ENCODE results near the gene SRXN1. TPM values are rescaled to one million over a fixed set of nuclear protein-coding genes. Genes with fewer than 3 reads are reported as not detected.

The SRXN1 gene
- total and polyA plus RNA-seq, 2 donors (not counting 1 experiment from before 2014, with no cell fraction given), result 50.5 to 91.2 TPM

- Histone ChIP-seq H3K27ac (ENCODE audit: insufficient read depth, low read length) (no peak overlapping the region), H4K20me1 (ENCODE audit: control insufficient read depth, extremely low read depth, insufficient read depth, low read length) (no peaks in the 10 kb centered on the region), H3K36me3 (ENCODE audit: control insufficient read depth, insufficient read depth, low read length) (no peaks in the 10 kb centered on the region), H3K79me2 (ENCODE audit: control insufficient read depth, insufficient read depth, low read length) (no peaks in the 10 kb centered on the region), H3K4me2 (ENCODE audit: extremely low read depth, insufficient read depth, low read length) (no peak overlapping the region), H3K9me3 (ENCODE audit: control insufficient read depth, insufficient read depth, low read depth, low read length) (no peaks in the 10 kb centered on the region), H3K4me3 (replicated peaks in 1 of 4; ENCODE audit: control extremely low read depth in 1 of 4, insufficient read depth in 1 of 4, low read depth in 3 of 4, low read length in 4 of 4) (no peak overlapping the region), H2AFZ (ENCODE audit: low read length) (no peak overlapping the region), H3K9ac (ENCODE audit: insufficient read depth, low read length) (no peak overlapping the region), H3K27me3 (ENCODE audit: control insufficient read depth, insufficient read depth, low read length) (peaks cover 53% of the 10 kb centered on the region), H3K4me1 (ENCODE audit: control insufficient read depth, extremely low read depth, insufficient read depth, low read length) (no peaks in the 10 kb centered on the region)
- TF ChIP-seq CTCF (conservative IDR thresholded peaks at IDR 0.05 in 1 of 2, IDR thresholded peaks at IDR 0.05 in 1 of 2; ENCODE audit: low read depth in 1 of 2, low read length in 2 of 2) (no peak), EZH2 (IDR thresholded peaks at IDR 0.05; ENCODE audit: low read length, missing control alignments) (no peak)
- no peak for DNase-seq (ENCODE audit: low read depth in 2 of 2)
Observed at GRCh38 chr20:675033-675452, 22.0 kb upstream of the SRXN1 start.

GRCh38 chr20:673603-674001 lies 20.6 kb upstream of the SRXN1 start:
- TF ChIP-seq EZH2 (IDR thresholded peaks at IDR 0.05; ENCODE audit: low read length, missing control alignments), result no peak
- no peak for TF ChIP-seq CTCF (conservative IDR thresholded peaks at IDR 0.05 in 1 of 2, IDR thresholded peaks at IDR 0.05 in 1 of 2; ENCODE audit: low read depth in 1 of 2, low read length in 2 of 2)
- Histone ChIP-seq H3K4me1 (ENCODE audit: control insufficient read depth, extremely low read depth, insufficient read depth, low read length) (no peaks in the 10 kb centered on the region), H3K36me3 (ENCODE audit: control insufficient read depth, insufficient read depth, low read length) (no peaks in the 10 kb centered on the region), H3K27ac (ENCODE audit: insufficient read depth, low read length) (no peak overlapping the region), H3K79me2 (ENCODE audit: control insufficient read depth, insufficient read depth, low read length) (no peaks in the 10 kb centered on the region), H3K27me3 (ENCODE audit: control insufficient read depth, insufficient read depth, low read length) (peaks cover 55% of the 10 kb centered on the region), H3K9me3 (ENCODE audit: control insufficient read depth, insufficient read depth, low read depth, low read length) (no peaks in the 10 kb centered on the region), H3K4me3 (replicated peaks in 1 of 4; ENCODE audit: control extremely low read depth in 1 of 4, insufficient read depth in 1 of 4, low read depth in 3 of 4, low read length in 4 of 4) (no peak overlapping the region), H3K4me2 (ENCODE audit: extremely low read depth, insufficient read depth, low read length) (no peak overlapping the region), H3K9ac (ENCODE audit: insufficient read depth, low read length) (no peak overlapping the region), H2AFZ (ENCODE audit: low read length) (no peak overlapping the region), H4K20me1 (ENCODE audit: control insufficient read depth, extremely low read depth, insufficient read depth, low read length) (no peaks in the 10 kb centered on the region)
- DNase-seq (ENCODE audit: low read depth in 2 of 2), result no peak

- Histone ChIP-seq H3K4me1 (ENCODE audit: control insufficient read depth, extremely low read depth, insufficient read depth, low read length) (no peaks in the 10 kb centered on the region), H3K79me2 (ENCODE audit: control insufficient read depth, insufficient read depth, low read length) (no peaks in the 10 kb centered on the region), H3K9me3 (ENCODE audit: control insufficient read depth, insufficient read depth, low read depth, low read length) (no peaks in the 10 kb centered on the region), H3K4me3 (replicated peaks in 1 of 4; ENCODE audit: control extremely low read depth in 1 of 4, insufficient read depth in 1 of 4, low read depth in 3 of 4, low read length in 4 of 4) (no peak overlapping the region), H3K4me2 (ENCODE audit: extremely low read depth, insufficient read depth, low read length) (no peak overlapping the region), H3K27ac (ENCODE audit: insufficient read depth, low read length) (no peak overlapping the region), H3K27me3 (ENCODE audit: control insufficient read depth, insufficient read depth, low read length) (peaks cover 60% of the 10 kb centered on the region), H3K36me3 (ENCODE audit: control insufficient read depth, insufficient read depth, low read length) (no peaks in the 10 kb centered on the region), H3K9ac (ENCODE audit: insufficient read depth, low read length) (no peak overlapping the region), H2AFZ (ENCODE audit: low read length) (no peak overlapping the region), H4K20me1 (ENCODE audit: control insufficient read depth, extremely low read depth, insufficient read depth, low read length) (no peaks in the 10 kb centered on the region)
- no peak for TF ChIP-seq EZH2 (IDR thresholded peaks at IDR 0.05; ENCODE audit: low read length, missing control alignments)
- TF ChIP-seq CTCF (conservative IDR thresholded peaks at IDR 0.05 in 1 of 2, IDR thresholded peaks at IDR 0.05 in 1 of 2; ENCODE audit: low read depth in 1 of 2, low read length in 2 of 2), result peak in 1 of 2 donors; percentile 22
- no peak for DNase-seq (ENCODE audit: low read depth in 2 of 2)
Observed at GRCh38 chr20:672963-673602, 20.1 kb upstream of the SRXN1 start.
